Panc1 (cell line): Measurements from ENCODE around the gene IPO4. TPM values are rescaled to one million over a fixed set of nuclear protein-coding genes. Genes with fewer than 3 reads are reported as not detected.

ENCODE experiments used
- ATAC-seq: fragments of 200-7000 bp; cut with Tn5 transposase; 2 replicates; pipeline ENCODE4 v1.9.1; 2020; ENCODE audit warnings: mild to moderate bottlenecking, moderate library complexity
- BruUV-seq: library from RNA; stranded (reverse); fragments of 400-500 nt; replicated peaks from 2 replicates; lab custom pipeline; 2021; lab: Mats Ljungman, UMichigan
- CTCF ChIA-PET: fragments of 300-600 bp; sonication (Branson Sonifier 250); formaldehyde crosslinking; loops from one replicate; lab custom pipeline; 2022; ENCODE audit warnings: antibody characterized with exemption; lab: Charles Lee
- POLR2A ChIA-PET: fragments of 300-600 bp; sonication (Branson Sonifier 250); formaldehyde crosslinking; loops from one replicate; lab custom pipeline; 2022; ENCODE audit warnings: antibody characterized with exemption; lab: Charles Lee
- DNase-seq: peaks from one replicate; pipeline ENCODE4 v3.0.0-alpha.2; 2010; ENCODE audit warnings: low read depth, low spot score
- H3K27ac ChIP-seq: 2 replicates; pipeline ENCODE4 v1.5.1; 2011; ENCODE audit warnings: mild to moderate bottlenecking, low read length, inconsistent platforms
- H3K27me3 ChIP-seq: fragments of 200-500 bp; sonication (Bioruptor generic); 2 replicates; pipeline ENCODE4 v1.6.0; 2014; ENCODE audit warnings: low read length, inconsistent platforms; ENCODE audit not compliant: control insufficient read depth, insufficient read depth
- H3K36me3 ChIP-seq: fragments of 200-500 bp; sonication (Bioruptor generic); 2 replicates; pipeline ENCODE4 v1.5.1; 2014; ENCODE audit warnings: inconsistent platforms, mild to moderate bottlenecking, low read length, moderate library complexity; ENCODE audit not compliant: control insufficient read depth, insufficient read depth
- H3K4me1 ChIP-seq: 2 replicates; pipeline ENCODE4 v1.5.1; 2011; ENCODE audit warnings: inconsistent platforms, mild to moderate bottlenecking, low read length, moderate library complexity; ENCODE audit not compliant: control insufficient read depth, insufficient read depth
- H3K4me3 ChIP-seq, 2 experiments: 2 replicates each; pipeline ENCODE4 v1.5.1; 2011 to 2012; ENCODE audit warnings: low read depth in 2 of 2, low read length in 2 of 2, mild to moderate bottlenecking in 2 of 2, inconsistent platforms in 1 of 2, moderate library complexity in 1 of 2
- H3K9me3 ChIP-seq: fragments of 200-500 bp; sonication (Bioruptor generic); 2 replicates; pipeline ENCODE4 v1.5.1; 2014; ENCODE audit warnings: low read depth, mild to moderate bottlenecking, inconsistent platforms, low read length, moderate library complexity; ENCODE audit not compliant: control insufficient read depth, insufficient read depth
- POLR2AphosphoS5 ChIP-seq: IDR thresholded peaks from 2 replicates; pipeline ENCODE4 v1.6.1; 2012; ENCODE audit warnings: mild to moderate bottlenecking, low read depth, low read length, moderate library complexity
- SIN3A ChIP-seq: IDR thresholded peaks from 2 replicates; pipeline ENCODE4 v1.6.1; 2012; ENCODE audit warnings: low read depth, mild to moderate bottlenecking, low read length, moderate library complexity, borderline replicate concordance; ENCODE audit not compliant: insufficient read depth
- TCF7L2 ChIP-seq: IDR thresholded peaks from 2 replicates; pipeline ENCODE4 v1.6.1; 2011; ENCODE audit warnings: mild to moderate bottlenecking, low read depth, low read length, inconsistent platforms
- in situ Hi-C: cut with HindIII; loops from 2 replicates; pipeline ENCODE4 v1.10.0; 2016; ENCODE audit warnings: low sequenced_read_pairs, low pct_unique_long_range_greater_than_20kb
- intact Hi-C: fragments of 100-400 bp; cut with micrococcal nuclease; formaldehyde crosslinking; loops from one replicate; pipeline ENCODE4 v1.10.0; 2022; ENCODE audit not compliant: unreplicated experiment
- total RNA-seq: library from RNA; stranded (reverse); gene quantifications from one replicate; pipeline ENCODE4 v1.2.1, GENCODE V29; 2021; ENCODE audit not compliant: unreplicated experiment
- TF ChIP-seq, protein P1 (sequence below), 2 experiments: IDR thresholded peaks; 2 replicates each; pipeline ENCODE4 v1.6.1; 2011 to 2012; ENCODE audit warnings: low read depth in 2 of 2, control low read depth in 1 of 2, low read length in 1 of 2, mild to moderate bottlenecking in 1 of 2, moderate library complexity in 1 of 2; ENCODE audit not compliant: insufficient read depth in 1 of 2
- TF ChIP-seq, protein P2 (sequence below): fragments of 450-650 bp; IDR thresholded peaks from 2 replicates; pipeline ENCODE4 v1.5.1; 2017; ENCODE audit warnings: mild to moderate bottlenecking

Gene IPO4
- total RNA-seq, 1 experiment from 2014 or later = 103 TPM

DNA sequence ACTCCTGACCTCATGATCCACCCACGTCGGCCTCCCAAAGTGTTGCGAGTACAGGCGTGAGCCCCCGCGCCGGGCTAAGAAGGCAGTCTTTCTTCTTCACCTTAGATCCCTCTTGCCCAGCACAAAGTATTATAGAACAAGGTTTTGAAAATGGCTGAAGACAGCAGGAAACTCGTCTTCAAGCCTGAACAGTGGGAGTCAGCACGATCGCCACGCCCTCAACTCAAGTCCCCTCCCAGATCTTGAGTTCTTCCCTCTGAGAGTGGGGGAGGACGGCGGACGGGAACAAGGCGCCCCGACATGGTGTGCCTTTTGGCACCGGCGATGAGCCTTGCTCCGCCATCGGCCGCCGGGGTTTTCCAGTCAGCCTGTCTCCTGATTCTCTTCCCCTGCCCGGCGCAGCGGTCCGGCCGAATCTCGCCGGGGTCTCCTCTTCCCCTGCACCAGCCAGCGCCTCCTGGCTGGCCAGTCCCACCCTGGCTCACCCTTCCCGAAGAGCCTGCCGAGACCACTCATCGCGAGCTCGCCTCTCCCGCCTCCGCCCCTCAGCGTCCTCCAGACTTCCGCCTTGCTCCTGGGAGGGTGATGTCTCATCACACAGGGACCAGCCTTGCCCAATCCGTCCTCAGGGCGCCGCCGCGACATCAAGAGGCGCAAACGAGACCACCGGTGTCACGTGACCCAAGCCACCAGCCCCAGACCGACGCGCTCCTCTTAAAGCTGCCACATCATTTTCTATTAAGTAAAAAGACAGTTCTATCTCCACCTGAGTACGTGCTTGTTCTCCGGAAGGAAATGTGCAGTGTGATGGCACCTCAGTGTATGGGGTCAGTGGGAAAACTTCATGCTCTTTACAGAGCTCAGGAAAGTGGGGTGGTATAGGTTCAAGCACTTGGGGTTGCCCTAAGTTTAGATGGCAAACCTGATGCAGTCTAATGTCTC is 24.6 kb upstream of the IPO4 start, which contains the start of gene CHMP4A:
Gene CHMP4A, minus strand, starts transcription at position 565 of the 942 bp plus-strand sequence. Its CDS starts 49 bp downstream, at position 516.
- CTCF ChIA-PET = interaction anchor here (1.0 kb wide), 1 partner anchor 29 kb away, joined by 4 read pairs; the partner anchor contains the start of gene TINF2
- H3K9me3 ChIP-seq = no peaks in the 10 kb centered on the region
- DNase-seq (peak; percentile 73), ATAC-seq (peak; percentile 96)
- no TSS peak for BruUV-seq
- H3K4me3 ChIP-seq = peak within 1 kb of the TSS; percentile 72 to 84
- H3K36me3 ChIP-seq = peaks cover 5% of the 10 kb centered on the region
- no peaks in the 10 kb centered on the region for H3K27me3 ChIP-seq
- H3K27ac ChIP-seq = peak within 1 kb of the TSS; percentile 96
- intact Hi-C loops (no loop called here), in situ Hi-C loops (no loop called here)
- TF ChIP-seq POLR2AphosphoS5 (peak; percentile 91), SIN3A (no peak)
- TF ChIP-seq, protein P1, sequence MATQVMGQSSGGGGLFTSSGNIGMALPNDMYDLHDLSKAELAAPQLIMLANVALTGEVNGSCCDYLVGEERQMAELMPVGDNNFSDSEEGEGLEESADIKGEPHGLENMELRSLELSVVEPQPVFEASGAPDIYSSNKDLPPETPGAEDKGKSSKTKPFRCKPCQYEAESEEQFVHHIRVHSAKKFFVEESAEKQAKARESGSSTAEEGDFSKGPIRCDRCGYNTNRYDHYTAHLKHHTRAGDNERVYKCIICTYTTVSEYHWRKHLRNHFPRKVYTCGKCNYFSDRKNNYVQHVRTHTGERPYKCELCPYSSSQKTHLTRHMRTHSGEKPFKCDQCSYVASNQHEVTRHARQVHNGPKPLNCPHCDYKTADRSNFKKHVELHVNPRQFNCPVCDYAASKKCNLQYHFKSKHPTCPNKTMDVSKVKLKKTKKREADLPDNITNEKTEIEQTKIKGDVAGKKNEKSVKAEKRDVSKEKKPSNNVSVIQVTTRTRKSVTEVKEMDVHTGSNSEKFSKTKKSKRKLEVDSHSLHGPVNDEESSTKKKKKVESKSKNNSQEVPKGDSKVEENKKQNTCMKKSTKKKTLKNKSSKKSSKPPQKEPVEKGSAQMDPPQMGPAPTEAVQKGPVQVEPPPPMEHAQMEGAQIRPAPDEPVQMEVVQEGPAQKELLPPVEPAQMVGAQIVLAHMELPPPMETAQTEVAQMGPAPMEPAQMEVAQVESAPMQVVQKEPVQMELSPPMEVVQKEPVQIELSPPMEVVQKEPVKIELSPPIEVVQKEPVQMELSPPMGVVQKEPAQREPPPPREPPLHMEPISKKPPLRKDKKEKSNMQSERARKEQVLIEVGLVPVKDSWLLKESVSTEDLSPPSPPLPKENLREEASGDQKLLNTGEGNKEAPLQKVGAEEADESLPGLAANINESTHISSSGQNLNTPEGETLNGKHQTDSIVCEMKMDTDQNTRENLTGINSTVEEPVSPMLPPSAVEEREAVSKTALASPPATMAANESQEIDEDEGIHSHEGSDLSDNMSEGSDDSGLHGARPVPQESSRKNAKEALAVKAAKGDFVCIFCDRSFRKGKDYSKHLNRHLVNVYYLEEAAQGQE (IDR thresholded peaks at IDR 0.05; ENCODE audit: insufficient read depth in 1 of 2, low read depth in 2 of 2, low read length in 1 of 2) = no peak
- POLR2A ChIA-PET = interaction anchor here (0.7 kb wide), 1 partner anchor 157 kb away, joined by 8 read pairs; no protein-coding TSS in a partner anchor
- H3K4me1 ChIP-seq = peaks cover 9% of the 10 kb centered on the region

DNA sequence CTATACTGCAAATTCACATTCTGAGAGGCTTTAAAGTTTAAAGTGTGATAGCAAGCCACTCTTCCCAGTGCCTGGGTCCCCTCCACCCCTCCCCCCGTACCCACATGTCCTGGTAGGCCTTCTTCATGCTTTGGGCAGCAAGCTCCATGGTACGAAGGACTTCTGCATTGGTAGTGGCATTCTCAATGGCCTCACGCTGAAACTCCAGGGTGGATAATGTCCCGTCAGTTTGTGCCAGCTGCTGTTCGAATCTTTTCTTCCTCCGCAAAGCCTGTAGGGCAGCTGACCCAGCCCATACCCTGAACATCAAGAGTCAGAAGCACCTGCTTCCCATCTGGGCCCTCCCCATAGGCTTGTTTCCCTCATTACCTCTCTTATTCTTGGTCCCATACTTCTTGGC is 22.7 kb upstream of the IPO4 start:
- TF ChIP-seq SIN3A (no peak), TCF7L2 (no peak), POLR2AphosphoS5 (no peak)
- TF ChIP-seq, protein P2, sequence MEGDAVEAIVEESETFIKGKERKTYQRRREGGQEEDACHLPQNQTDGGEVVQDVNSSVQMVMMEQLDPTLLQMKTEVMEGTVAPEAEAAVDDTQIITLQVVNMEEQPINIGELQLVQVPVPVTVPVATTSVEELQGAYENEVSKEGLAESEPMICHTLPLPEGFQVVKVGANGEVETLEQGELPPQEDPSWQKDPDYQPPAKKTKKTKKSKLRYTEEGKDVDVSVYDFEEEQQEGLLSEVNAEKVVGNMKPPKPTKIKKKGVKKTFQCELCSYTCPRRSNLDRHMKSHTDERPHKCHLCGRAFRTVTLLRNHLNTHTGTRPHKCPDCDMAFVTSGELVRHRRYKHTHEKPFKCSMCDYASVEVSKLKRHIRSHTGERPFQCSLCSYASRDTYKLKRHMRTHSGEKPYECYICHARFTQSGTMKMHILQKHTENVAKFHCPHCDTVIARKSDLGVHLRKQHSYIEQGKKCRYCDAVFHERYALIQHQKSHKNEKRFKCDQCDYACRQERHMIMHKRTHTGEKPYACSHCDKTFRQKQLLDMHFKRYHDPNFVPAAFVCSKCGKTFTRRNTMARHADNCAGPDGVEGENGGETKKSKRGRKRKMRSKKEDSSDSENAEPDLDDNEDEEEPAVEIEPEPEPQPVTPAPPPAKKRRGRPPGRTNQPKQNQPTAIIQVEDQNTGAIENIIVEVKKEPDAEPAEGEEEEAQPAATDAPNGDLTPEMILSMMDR = no peak
- TF ChIP-seq, protein P1 (IDR thresholded peaks at IDR 0.05; ENCODE audit: insufficient read depth in 1 of 2, low read depth in 2 of 2, low read length in 1 of 2) = no peak
- no peak for ATAC-seq
- H3K36me3 ChIP-seq = peaks cover 2% of the 10 kb centered on the region; the same call in 1 of the 2 replicates
- DNase-seq = no peak
- intact Hi-C loops = no loop called here
- BruUV-seq = no TSS peak
- H3K9me3 ChIP-seq = no peaks in the 10 kb centered on the region
- CTCF ChIA-PET = no interaction called here
- H3K4me1 ChIP-seq = peaks cover 9% of the 10 kb centered on the region
- H3K4me3 ChIP-seq = no peak overlapping the region
- H3K27ac ChIP-seq = no peak overlapping the region
- in situ Hi-C loops = no loop called here
- POLR2A ChIA-PET = no interaction called here
- H3K27me3 ChIP-seq = no peaks in the 10 kb centered on the region
